Memory B cell (primary cell): ENCODE measurements around the gene LGI4.

Experiments
- ATAC-seq: fragments of 150-1000 bp; cut with Tn5 transposase; 2 replicates; pipeline ENCODE4 v1.10.0; 2021; ENCODE audit warnings: low read depth, mild to moderate bottlenecking, moderate library complexity
- DNase-seq, 2 donors: peaks; one replicate each; pipeline ENCODE4 v3.0.0; 2022; ENCODE audit warnings: low spot score in 2 of 2
- H3K27ac Mint-ChIP-seq: one replicate; pipeline ENCODE4 v1.8.0; 2022; ENCODE audit warnings: mild to moderate bottlenecking, moderate library complexity, mixed read lengths
- H3K27me3 Mint-ChIP-seq: one replicate; pipeline ENCODE4 v1.8.0; 2022; ENCODE audit warnings: mixed read lengths
- H3K36me3 Mint-ChIP-seq: one replicate; pipeline ENCODE4 v1.8.0; 2022; ENCODE audit warnings: mild to moderate bottlenecking, mixed read lengths
- H3K4me1 Mint-ChIP-seq: one replicate; pipeline ENCODE4 v1.8.0; 2022; ENCODE audit warnings: mixed read lengths
- H3K4me3 Mint-ChIP-seq: one replicate; pipeline ENCODE4 v1.8.0; 2022; ENCODE audit warnings: mild to moderate bottlenecking, moderate library complexity, mixed read lengths
- H3K9me3 Mint-ChIP-seq: one replicate; pipeline ENCODE4 v1.8.0; 2022; ENCODE audit warnings: mixed read lengths

LGI4 gene

GRCh38 chr19:35134601-35135242 is at the start of gene LGI4:
Gene LGI4, minus strand, starts transcription at chr19:35135059. Its CDS starts 379 bp downstream, at chr19:35134680.
- Mint-ChIP-seq H3K9me3 (peaks cover 6% of the 10 kb centered on the region), H3K36me3 (peaks cover 1% of the 10 kb centered on the region), H3K4me1 (peaks cover 20% of the 10 kb centered on the region), H3K27me3 (peaks cover 2% of the 10 kb centered on the region), H3K4me3 (no peak within 1 kb of the TSS), H3K27ac (no peak within 1 kb of the TSS)
- DNase-seq, result no peak
- ATAC-seq, result no peak

- H3K4me1 Mint-ChIP-seq, result peaks cover 8% of the 10 kb centered on the region
- DNase-seq (no peak), ATAC-seq (no peak)
- peaks cover 4% of the 10 kb centered on the region for H3K36me3 Mint-ChIP-seq
- no peak overlapping the region for H3K27ac Mint-ChIP-seq
- H3K4me3 Mint-ChIP-seq, result no peak overlapping the region
- no peaks in the 10 kb centered on the region for H3K27me3 Mint-ChIP-seq
- H3K9me3 Mint-ChIP-seq, result no peaks in the 10 kb centered on the region
Observed at GRCh38 chr19:35184267-35184666, 49.4 kb upstream of the LGI4 start.

- peaks cover 12% of the 10 kb centered on the region for H3K4me1 Mint-ChIP-seq
- no peaks in the 10 kb centered on the region for H3K27me3 Mint-ChIP-seq
- no peak overlapping the region for H3K27ac Mint-ChIP-seq
- peaks cover 3% of the 10 kb centered on the region for H3K9me3 Mint-ChIP-seq
- peaks cover 8% of the 10 kb centered on the region for H3K36me3 Mint-ChIP-seq
- ATAC-seq (no peak), DNase-seq (no peak)
- no peak overlapping the region for H3K4me3 Mint-ChIP-seq
Observed at GRCh38 chr19:35181387-35181786, 46.5 kb upstream of the LGI4 start.

GRCh38 chr19:35179830-35180229 is 45.0 kb upstream of the LGI4 start:
- no peak overlapping the region for H3K27ac Mint-ChIP-seq
- peaks cover 12% of the 10 kb centered on the region for H3K36me3 Mint-ChIP-seq
- no peaks in the 10 kb centered on the region for H3K27me3 Mint-ChIP-seq
- H3K9me3 Mint-ChIP-seq, result peaks cover 3% of the 10 kb centered on the region
- no peak for DNase-seq
- H3K4me1 Mint-ChIP-seq, result peaks cover 17% of the 10 kb centered on the region
- no peak for ATAC-seq
- no peak overlapping the region for H3K4me3 Mint-ChIP-seq

GRCh38 chr19:35178701-35179100 is 43.8 kb upstream of the LGI4 start:
- Mint-ChIP-seq H3K4me1 (peaks cover 17% of the 10 kb centered on the region), H3K27me3 (no peaks in the 10 kb centered on the region), H3K36me3 (peaks cover 12% of the 10 kb centered on the region), H3K27ac (no peak overlapping the region), H3K4me3 (no peak overlapping the region), H3K9me3 (peaks cover 3% of the 10 kb centered on the region)
- ATAC-seq, result no peak
- DNase-seq, result no peak

- Mint-ChIP-seq H3K9me3 (peaks cover 3% of the 10 kb centered on the region), H3K4me1 (peaks cover 13% of the 10 kb centered on the region), H3K27me3 (no peaks in the 10 kb centered on the region), H3K4me3 (no peak overlapping the region), H3K36me3 (peaks cover 8% of the 10 kb centered on the region), H3K27ac (no peak overlapping the region)
- DNase-seq, result no peak
- no peak for ATAC-seq
Observed at GRCh38 chr19:35177377-35178274, 42.8 kb upstream of the LGI4 start.

- Mint-ChIP-seq H3K9me3 (peaks cover 3% of the 10 kb centered on the region), H3K27me3 (no peaks in the 10 kb centered on the region), H3K36me3 (peaks cover 8% of the 10 kb centered on the region), H3K4me3 (no peak overlapping the region), H3K4me1 (peaks cover 14% of the 10 kb centered on the region), H3K27ac (no peak overlapping the region)
- ATAC-seq (no peak), DNase-seq (no peak)
Observed at GRCh38 chr19:35176181-35176570, 41.3 kb upstream of the LGI4 start.

- peaks cover 10% of the 10 kb centered on the region for H3K36me3 Mint-ChIP-seq
- H3K27me3 Mint-ChIP-seq, result no peaks in the 10 kb centered on the region
- ATAC-seq (no peak), DNase-seq (no peak)
- H3K27ac Mint-ChIP-seq, result peak overlapping the region; percentile 82
- H3K4me3 Mint-ChIP-seq, result no peak overlapping the region
- peaks cover 11% of the 10 kb centered on the region for H3K4me1 Mint-ChIP-seq
- peaks cover 3% of the 10 kb centered on the region for H3K9me3 Mint-ChIP-seq
Observed at GRCh38 chr19:35174226-35174625, 39.4 kb upstream of the LGI4 start.

- peak; percentile 45 for ATAC-seq
- peaks cover 24% of the 10 kb centered on the region for H3K4me1 Mint-ChIP-seq
- H3K4me3 Mint-ChIP-seq, result peak overlapping the region; percentile 37
- no peaks in the 10 kb centered on the region for H3K9me3 Mint-ChIP-seq
- no peak for DNase-seq
- H3K27ac Mint-ChIP-seq, result peak overlapping the region; percentile 68
- H3K27me3 Mint-ChIP-seq, result no peaks in the 10 kb centered on the region
- peaks cover 16% of the 10 kb centered on the region for H3K36me3 Mint-ChIP-seq
Observed at GRCh38 chr19:35171730-35172129, 36.9 kb upstream of the LGI4 start.

- Mint-ChIP-seq H3K4me1 (peaks cover 31% of the 10 kb centered on the region), H3K9me3 (no peaks in the 10 kb centered on the region)
Observed at GRCh38 chr19:35170359-35171061, 35.7 kb upstream of the LGI4 start.

GRCh38 chr19:35169221-35169995 is 34.5 kb upstream of the LGI4 start:
- Mint-ChIP-seq H3K27me3 (no peaks in the 10 kb centered on the region), H3K9me3 (no peaks in the 10 kb centered on the region), H3K4me3 (no peak overlapping the region), H3K27ac (peak overlapping the region; percentile 82), H3K36me3 (peaks cover 32% of the 10 kb centered on the region), H3K4me1 (peaks cover 26% of the 10 kb centered on the region)
- DNase-seq (no peak), ATAC-seq (no peak)

More at GRCh38 chr19:35170359-35171061, 35.7 kb upstream of the LGI4 start:
- peaks cover 28% of the 10 kb centered on the region for H3K36me3 Mint-ChIP-seq
- H3K27ac Mint-ChIP-seq, result peak overlapping the region; percentile 75
- no peak for DNase-seq
- H3K4me3 Mint-ChIP-seq, result no peak overlapping the region
- no peaks in the 10 kb centered on the region for H3K27me3 Mint-ChIP-seq
- no peak for ATAC-seq

GRCh38 chr19:35168196-35168595 is 33.3 kb upstream of the LGI4 start:
- DNase-seq, result no peak
- H3K27me3 Mint-ChIP-seq, result no peaks in the 10 kb centered on the region
- peaks cover 29% of the 10 kb centered on the region for H3K4me1 Mint-ChIP-seq
- H3K27ac Mint-ChIP-seq, result peak overlapping the region; percentile 91
- no peaks in the 10 kb centered on the region for H3K9me3 Mint-ChIP-seq
- no peak overlapping the region for H3K4me3 Mint-ChIP-seq
- ATAC-seq, result no peak
- peaks cover 39% of the 10 kb centered on the region for H3K36me3 Mint-ChIP-seq

GRCh38 chr19:35167251-35168119 is 32.6 kb upstream of the LGI4 start:
- Mint-ChIP-seq H3K9me3 (no peaks in the 10 kb centered on the region), H3K27ac (peak overlapping the region; percentile 91), H3K4me1 (peaks cover 29% of the 10 kb centered on the region), H3K4me3 (peak overlapping the region; percentile 15), H3K27me3 (no peaks in the 10 kb centered on the region), H3K36me3 (peaks cover 44% of the 10 kb centered on the region)
- ATAC-seq (peak; percentile 72), DNase-seq (no peak)
